Sigmoid colon (tissue), 4 donors: Measurements from ENCODE around the gene PTPRD.

ENCODE experiments used
- CTCF ChIP-seq, 4 experiments: fragments of 450-650 bp in 3 of 4; fragments of 200-600 bp in 1 of 4; IDR thresholded peaks; one replicate each; pipeline ENCODE4 v1.5.1; 2016 to 2019; ENCODE audit warnings: antibody characterized with exemption in 4 of 4, mild to moderate bottlenecking in 3 of 4, moderate library complexity in 2 of 4
- EP300 ChIP-seq, 4 donors: sonication (generic); formaldehyde crosslinking; IDR thresholded peaks; one replicate each; pipeline ENCODE4 v1.6.1; 2017; ENCODE audit warnings: antibody characterized with exemption in 4 of 4
- POLR2A ChIP-seq, 2 donors: fragments of 450-650 bp; IDR thresholded peaks; one replicate each; pipeline ENCODE4 v1.6.1; 2016; ENCODE audit warnings: antibody characterized with exemption in 2 of 2, mild to moderate bottlenecking in 2 of 2, moderate library complexity in 2 of 2
- POLR2AphosphoS5 ChIP-seq, 4 donors: sonication (generic); formaldehyde crosslinking; IDR thresholded peaks; one replicate each; pipeline ENCODE4 v1.6.1; 2017; ENCODE audit warnings: antibody characterized with exemption in 4 of 4

DNA sequence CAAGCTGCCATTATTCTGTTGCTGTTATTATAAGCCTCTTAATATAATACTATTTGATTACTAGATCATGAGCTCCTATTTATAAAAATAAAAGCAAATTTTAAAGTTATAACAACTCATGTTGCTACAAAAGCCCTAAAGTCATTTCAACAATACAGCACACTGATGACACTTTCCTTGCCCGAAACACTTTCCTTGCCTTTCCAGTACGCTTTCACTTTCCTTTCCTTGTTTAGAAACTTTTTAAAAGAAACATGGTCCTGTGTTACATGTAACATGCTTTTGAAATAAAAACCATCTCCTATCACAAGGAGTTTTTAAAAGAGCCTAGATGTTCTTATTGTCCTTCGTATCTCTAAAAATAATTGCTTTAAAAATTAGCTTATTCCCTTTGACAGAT lies 688.4 kb downstream of the PTPRD start:
- TF ChIP-seq POLR2A (IDR thresholded peaks at IDR 0.05) (no peak), CTCF (IDR thresholded peaks at IDR 0.05) (no peak), POLR2AphosphoS5 (IDR thresholded peaks at IDR 0.05) (no peak), EP300 (IDR thresholded peaks at IDR 0.05) (no peak)
